Embryonic facial prominence (tissue), 1 donor: ENCODE measurements around the gene SLC25A22.

Experiments used
- DNase-seq: peaks from one replicate; pipeline ENCODE4 v3.0.0-alpha.2; 2016; ENCODE audit errors: extremely low spot score

The SLC25A22 gene

GRCh38 chr11:773425-773824 lies 24.7 kb downstream of the SLC25A22 start:
- DNase-seq: no peak

GRCh38 chr11:772429-773390 lies 25.4 kb downstream of the SLC25A22 start:
- DNase-seq: no peak

- no peak for DNase-seq
Observed at GRCh38 chr11:771617-772204, 26.4 kb downstream of the SLC25A22 start.

GRCh38 chr11:770642-771616 lies 27.2 kb downstream of the SLC25A22 start:
- no peak for DNase-seq

- no peak for DNase-seq
Observed at GRCh38 chr11:769887-770641, 28.0 kb downstream of the SLC25A22 start.

GRCh38 chr11:767238-767637 lies 30.8 kb downstream of the SLC25A22 start:
- no peak for DNase-seq

GRCh38 chr11:766936-767210 lies 31.2 kb downstream of the SLC25A22 start:
- no peak for DNase-seq

- no peak for DNase-seq
Observed at GRCh38 chr11:766106-766935, 31.8 kb downstream of the SLC25A22 start.

GRCh38 chr11:765802-766091 lies 32.3 kb downstream of the SLC25A22 start:
- no peak for DNase-seq

GRCh38 chr11:765025-765801 lies 32.9 kb downstream of the SLC25A22 start:
- DNase-seq: no peak

GRCh38 chr11:764322-765024 lies 33.6 kb downstream of the SLC25A22 start:
- DNase-seq: no peak

GRCh38 chr11:763549-764321 lies 34.3 kb downstream of the SLC25A22 start:
- DNase-seq: no peak

GRCh38 chr11:763073-763463 lies 35.0 kb downstream of the SLC25A22 start:
- no peak for DNase-seq

GRCh38 chr11:762421-763072 lies 35.5 kb downstream of the SLC25A22 start:
- no peak for DNase-seq

GRCh38 chr11:761526-762108 lies 36.5 kb downstream of the SLC25A22 start:
- DNase-seq: no peak

- DNase-seq: no peak
Observed at GRCh38 chr11:760236-760635, 37.8 kb downstream of the SLC25A22 start.

- DNase-seq: no peak
Observed at GRCh38 chr11:749731-750130, 48.4 kb downstream of the SLC25A22 start.

GRCh38 chr11:748007-748359 lies 50.1 kb downstream of the SLC25A22 start:
- no peak for DNase-seq
